ENCODE data around the gene ING2.
"Not testable (repeated sequence)": the region's sequence is repeated elsewhere in the genome, so short reads cannot be mapped to it uniquely, and the experiment has no call there.

ING2 gene, protein sequence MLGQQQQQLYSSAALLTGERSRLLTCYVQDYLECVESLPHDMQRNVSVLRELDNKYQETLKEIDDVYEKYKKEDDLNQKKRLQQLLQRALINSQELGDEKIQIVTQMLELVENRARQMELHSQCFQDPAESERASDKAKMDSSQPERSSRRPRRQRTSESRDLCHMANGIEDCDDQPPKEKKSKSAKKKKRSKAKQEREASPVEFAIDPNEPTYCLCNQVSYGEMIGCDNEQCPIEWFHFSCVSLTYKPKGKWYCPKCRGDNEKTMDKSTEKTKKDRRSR

GRCh38 chr4:183504930-183505610 lies at the start of gene ING2:
TSS of gene ING2 (plus strand) at chr4:183505058. CDS start at chr4:183505196, 138 bp downstream.
- DNase-seq, result peak; percentile 65

- DNase-seq, result no peak
These were observed 49.2 kb upstream of the ING2 start for GRCh38 chr4:183455431-183456195.

DNA sequence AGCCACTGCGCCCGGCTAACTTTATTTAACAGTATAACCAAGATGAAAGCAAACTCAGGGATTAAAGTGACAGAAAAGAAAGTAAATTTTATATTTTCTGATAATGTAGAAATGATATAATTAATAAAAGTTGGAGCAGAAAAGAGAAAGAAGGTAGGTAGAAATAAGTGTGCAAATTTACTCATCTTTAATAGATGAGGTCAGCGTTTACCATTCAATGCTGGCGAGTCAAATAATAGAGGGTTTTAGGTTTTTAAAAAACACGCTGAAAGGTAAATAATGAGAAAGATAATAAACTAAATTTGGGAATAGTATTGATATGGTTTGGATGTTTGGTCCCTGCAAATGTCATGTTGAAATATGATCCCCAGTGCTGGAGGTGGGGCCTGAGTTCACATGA lies 46.9 kb upstream of the ING2 start:
- DNase-seq, result no peak

DNA sequence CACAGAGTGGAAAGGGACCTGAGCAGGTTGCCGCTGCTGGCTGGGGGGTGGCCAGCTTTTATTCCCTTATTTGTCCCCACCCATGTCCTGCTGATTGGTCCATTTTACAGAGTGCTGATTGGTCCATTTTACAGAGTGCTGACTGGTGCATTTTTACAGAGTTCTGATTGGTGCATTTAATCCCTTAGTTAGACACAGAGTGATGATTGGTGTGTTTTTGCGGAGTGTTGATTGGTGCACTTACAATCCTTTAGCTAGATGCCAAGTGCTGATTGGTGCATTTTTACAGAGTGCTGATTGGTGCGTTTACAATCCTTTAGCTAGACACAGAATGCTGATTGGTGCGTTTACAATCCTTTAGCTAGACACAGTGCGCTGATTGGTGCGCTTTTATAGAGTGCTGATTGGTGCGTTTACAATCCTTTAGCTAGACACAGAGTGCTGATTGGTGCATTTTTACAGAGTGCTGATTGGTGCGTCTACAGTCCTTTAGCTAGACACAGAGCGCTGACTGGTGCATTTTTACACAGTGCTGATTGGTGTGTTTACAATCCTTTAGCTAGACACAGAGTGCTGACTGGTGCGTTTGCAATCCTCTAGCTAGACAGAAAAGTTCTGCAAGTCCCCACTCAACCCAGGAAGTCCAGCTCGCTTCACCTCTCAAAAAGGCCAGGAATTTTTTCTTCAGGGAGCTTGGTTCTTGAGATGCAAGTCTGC lies 40.8 kb upstream of the ING2 start:
- not testable (repeated sequence) for DNase-seq

DNA sequence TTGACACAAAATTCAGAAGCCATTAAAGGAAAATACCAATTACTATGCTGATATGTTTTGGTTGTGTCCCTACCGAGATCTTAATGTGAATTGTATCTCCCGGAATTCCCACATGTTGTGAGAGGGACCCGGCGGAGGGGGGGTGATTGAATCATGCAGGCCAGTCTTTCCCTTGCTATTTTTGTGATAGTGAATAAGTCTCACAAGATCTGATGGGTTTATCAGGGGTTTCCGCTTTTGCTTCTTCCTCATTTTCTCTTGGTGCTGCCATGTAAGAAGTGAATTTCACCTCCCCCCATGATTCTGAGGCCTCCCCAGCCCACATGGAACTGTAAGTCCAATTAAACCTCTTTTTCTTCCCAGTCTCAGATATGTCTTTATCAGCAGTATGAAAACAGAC lies 39.0 kb upstream of the ING2 start:
- DNase-seq, result not testable (repeated sequence)

GRCh38 chr4:183467246-183467645 lies 37.6 kb upstream of the ING2 start:
- no peak for DNase-seq

- DNase-seq, result no peak
These were observed 36.4 kb upstream of the ING2 start for GRCh38 chr4:183468210-183469095.

DNA sequence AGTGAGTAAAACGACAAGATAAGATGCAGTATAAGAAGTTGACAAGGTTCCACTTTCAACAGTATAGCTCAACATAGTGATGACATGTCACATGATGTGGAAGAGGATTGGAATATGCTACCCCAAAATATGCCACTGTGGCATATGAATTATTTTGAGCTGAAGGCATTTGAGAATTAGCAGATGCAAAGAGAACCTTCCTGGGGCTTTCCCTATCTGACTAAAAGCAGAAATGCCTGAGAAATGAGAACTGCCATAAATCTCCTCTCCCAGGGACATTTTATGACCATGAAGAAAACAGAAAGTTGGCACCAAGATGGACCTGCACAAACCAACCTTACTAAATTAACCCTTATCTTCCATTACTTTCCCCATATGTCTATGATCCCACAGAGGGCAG lies 35.6 kb upstream of the ING2 start:
- no peak for DNase-seq

GRCh38 chr4:183469936-183470335 lies 34.9 kb upstream of the ING2 start:
- no peak for DNase-seq

GRCh38 chr4:183470821-183471220 lies 34.0 kb upstream of the ING2 start:
- DNase-seq, result no peak

DNA sequence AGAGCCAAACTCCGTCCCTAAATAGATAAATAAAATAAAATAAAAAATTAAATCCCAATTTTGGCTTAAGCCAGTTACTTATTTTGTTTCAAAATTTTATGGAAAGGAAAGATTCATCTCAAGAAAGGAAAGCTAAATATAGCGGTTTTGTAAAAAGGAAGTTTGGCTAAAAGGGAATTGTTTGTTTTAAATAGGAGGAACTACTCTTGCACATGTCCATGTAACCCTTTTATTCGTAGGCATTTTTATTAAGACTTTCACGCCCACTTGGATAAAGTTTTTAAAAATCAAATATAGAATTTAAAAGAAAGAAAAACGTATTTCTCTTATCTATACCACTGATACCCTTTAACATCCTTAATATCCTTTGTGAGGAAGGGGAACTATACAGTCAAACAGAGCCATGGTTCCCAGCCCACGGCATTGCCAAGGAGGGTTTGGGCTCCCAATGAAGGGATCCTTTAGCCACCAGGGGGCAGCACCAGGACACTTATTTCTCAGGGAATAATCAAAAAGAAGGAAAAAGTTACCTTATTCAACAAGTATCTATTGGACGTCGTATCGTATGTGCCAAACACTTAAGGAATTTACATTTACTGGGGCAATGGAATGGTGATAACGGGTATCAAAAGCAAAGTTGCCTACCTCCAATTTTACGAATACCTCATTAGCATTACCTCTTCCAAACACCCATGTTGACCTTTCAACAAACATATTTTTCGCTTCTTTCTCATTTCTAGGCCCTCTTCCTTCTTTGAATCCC lies 32.7 kb upstream of the ING2 start:
- peak; percentile 77 for DNase-seq

DNA sequence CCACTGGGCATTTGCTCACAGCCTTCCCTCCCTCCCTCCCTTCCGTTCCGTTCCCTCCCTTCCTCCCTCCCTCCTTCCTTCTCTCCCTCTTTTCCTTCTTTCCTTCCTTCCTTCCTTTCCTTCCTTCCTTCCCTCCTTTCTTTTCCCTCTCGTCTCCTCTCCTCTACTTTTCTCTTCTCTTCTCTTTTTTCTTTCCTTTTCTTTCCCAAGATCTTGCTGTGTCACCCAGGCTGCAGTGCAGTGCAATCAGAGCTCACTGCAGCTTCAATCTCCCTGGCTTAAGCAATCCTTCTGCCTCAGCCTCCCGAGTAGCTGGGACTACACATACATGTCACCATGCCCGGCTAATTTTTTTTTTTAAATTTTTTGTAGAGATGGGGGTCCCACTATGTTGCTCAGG lies 26.7 kb upstream of the ING2 start:
- no peak for DNase-seq

DNA sequence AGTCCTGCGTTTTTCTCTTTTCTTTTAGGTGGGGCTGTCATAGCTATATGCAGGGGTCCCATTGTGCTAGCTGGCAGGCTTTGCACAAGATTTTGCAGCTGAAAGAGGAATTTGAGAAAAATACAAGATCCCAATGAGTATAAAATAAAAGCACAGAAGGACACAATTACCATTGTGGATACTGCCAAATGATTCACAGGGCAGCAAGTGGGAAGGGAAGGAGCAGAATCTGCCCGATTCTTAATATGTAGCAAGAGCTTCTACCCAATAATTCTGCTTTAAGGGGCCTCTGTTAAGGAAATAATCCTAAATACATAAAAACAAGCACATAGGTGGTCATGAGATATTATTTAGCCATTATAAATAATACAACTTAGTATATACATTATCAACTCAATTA lies 25.9 kb upstream of the ING2 start:
- DNase-seq, result no peak

- DNase-seq, result not testable (repeated sequence)
These were observed 22.3 kb upstream of the ING2 start for GRCh38 chr4:183482515-183483095.

DNA sequence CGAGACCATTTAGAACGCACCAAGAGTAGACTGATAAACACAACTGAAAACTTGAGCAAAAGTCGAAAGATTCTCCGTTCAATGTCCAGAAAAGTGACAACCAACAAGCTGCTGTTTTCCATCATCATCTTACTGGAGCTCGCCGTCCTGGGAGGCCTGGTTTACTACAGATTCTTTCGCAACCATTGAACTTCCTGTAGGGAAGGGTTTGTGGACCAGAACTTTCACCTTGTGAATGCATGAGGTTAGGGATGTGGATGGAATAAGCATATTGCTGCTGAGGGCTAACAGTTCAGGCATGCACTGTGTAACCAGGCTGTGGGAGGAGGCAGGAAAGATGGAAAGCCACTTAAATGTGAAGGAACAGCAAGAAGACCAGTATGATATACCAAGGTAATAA lies 20.9 kb upstream of the ING2 start:
- DNase-seq, result no peak

DNA sequence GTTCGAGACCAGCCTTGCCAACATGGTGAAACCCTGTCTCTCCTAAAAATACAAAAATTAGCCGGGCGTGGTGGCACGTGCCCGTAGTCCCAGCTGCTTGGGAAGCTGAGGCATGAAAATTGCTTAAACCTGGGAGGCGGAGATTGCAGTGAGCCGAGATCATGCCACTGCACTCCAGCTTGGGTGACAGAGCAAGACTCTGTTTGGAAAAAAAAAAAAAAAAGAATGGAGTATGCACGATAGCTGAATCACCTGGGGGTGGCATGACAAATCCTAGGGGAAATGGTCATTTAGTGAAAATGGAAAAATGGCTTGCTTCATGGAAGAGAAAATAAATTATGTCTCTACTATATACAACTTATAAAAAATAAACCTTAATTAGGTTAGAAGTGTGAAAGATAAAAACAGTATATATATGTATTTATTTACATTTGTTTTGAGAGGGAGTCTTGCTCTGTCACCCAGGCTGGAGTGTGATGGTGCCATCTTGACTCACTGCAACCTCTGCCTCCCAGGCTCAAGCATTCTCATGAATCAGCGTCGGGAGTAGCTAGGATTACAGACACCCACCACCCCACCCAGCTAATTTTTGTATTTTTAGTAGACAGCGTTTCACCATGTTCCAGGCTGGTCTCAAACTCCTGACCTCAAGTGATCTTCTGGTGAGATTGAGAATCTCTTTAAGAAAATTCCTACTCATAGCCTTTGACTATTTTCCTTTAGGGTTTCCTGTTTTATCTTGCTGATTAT lies 19.3 kb upstream of the ING2 start:
- no peak for DNase-seq

DNA sequence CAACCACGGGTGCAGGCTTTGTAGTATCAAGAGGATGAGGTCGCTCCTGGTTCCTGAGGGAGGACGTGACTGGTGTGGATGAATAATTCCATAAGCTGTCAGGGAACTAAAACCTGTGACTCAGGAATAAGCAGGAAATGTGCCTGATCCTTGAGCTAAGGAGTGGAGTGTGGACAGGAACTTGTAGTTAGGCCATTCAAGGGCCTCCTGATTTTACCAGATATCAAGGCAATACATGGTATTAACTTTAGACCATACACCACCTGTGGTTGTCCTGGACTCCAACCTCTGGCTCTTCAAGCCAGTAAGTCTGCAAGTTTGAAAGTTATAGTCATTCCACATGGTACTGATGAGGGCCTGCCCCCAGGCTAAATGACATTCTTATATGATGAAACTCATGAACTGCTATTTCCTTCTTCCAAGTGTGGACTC lies 12.1 kb upstream of the ING2 start:
- DNase-seq, result no peak

- no peak for DNase-seq
These were observed 11.6 kb upstream of the ING2 start for GRCh38 chr4:183493246-183493645.

DNA sequence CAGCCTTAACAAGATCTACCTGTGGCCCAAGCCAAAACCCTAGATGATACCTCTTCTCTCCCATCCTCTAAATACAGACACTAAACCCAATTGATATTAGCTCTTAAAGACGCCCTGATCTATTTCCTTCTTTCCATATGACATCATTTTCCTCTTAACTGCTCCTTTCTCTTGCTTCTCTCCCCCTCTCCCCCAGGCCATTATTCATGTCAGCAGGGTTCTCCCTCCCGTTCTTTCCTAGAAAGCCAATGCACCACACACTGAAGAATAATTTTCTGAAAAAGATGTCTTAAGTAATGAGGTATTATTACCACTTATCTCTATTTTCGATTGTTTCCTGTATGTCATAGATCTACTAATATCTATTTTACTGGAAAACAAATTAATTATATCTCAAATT lies 9.7 kb upstream of the ING2 start:
- DNase-seq, result no peak

DNA sequence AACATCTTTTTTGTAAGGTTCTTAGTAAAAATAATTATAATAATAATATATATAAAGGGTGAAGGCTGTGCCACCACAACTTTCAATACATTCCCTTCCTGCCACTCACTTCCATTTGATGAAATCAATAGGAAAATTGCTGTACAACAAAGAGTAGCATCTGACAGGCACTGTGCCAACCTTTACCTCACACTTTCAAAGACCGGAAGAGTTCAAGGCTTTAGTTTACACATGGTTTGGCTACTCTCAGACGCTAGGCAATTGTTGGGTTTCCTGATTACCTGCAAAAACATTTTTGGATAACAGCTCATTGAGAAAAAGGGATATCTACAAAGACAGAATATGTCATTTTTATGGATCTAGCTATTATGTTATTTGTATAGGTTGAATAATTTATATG lies 5.5 kb upstream of the ING2 start:
- no peak for DNase-seq
